GM21528 (cell line): ENCODE measurements around the gene PMP22.
"Not testable (repeated sequence)": the region's sequence is repeated elsewhere in the genome, so short reads cannot be mapped to it uniquely, and the experiment has no call there.

Source experiments
- ATAC-seq: cut with Tn5 transposase; IDR thresholded peaks from one replicate; pipeline ENCODE4 v1.9.1; 2021; ENCODE audit warnings: mild to moderate bottlenecking, moderate library complexity; ENCODE audit not compliant: unreplicated experiment, low FRiP score

Gene PMP22

GRCh38 chr17:15220785-15221184 is 44.3 kb downstream of the PMP22 start:
- no peak for ATAC-seq

- no peak for ATAC-seq
Observed at GRCh38 chr17:15216481-15216880, 48.6 kb downstream of the PMP22 start.

- ATAC-seq: no peak
Observed at GRCh38 chr17:15213381-15214087, 51.6 kb downstream of the PMP22 start.

DNA sequence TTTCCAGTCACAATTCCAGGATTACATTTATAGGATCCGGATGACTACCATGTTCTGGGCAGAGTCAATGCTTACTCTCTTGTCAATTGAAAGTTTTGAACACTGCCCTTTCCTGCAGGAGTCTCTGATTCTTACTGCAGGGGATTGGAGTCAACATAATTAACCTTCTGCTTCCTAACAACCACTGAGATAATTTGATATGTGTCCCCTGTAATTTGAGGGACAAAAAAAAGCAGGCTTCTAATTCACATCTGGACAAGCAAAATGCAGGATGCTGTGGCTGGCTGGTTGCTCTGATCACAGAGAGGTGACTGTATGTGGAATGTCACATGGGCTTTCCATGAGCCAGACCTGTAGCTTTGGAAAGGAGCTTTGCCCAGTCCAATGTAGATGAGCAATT is 54.9 kb downstream of the PMP22 start:
- ATAC-seq: no peak

GRCh38 chr17:15203062-15203461 is 62.1 kb downstream of the PMP22 start:
- not testable (repeated sequence) for ATAC-seq

GRCh38 chr17:15200574-15200973 is 64.6 kb downstream of the PMP22 start:
- not testable (repeated sequence) for ATAC-seq

- ATAC-seq: no peak
Observed at GRCh38 chr17:15197229-15197628, 67.9 kb downstream of the PMP22 start.

- ATAC-seq: no peak
Observed at GRCh38 chr17:15194859-15195277, 70.3 kb downstream of the PMP22 start.

- ATAC-seq: no peak
Observed at GRCh38 chr17:15185625-15185991, 79.5 kb downstream of the PMP22 start.

DNA sequence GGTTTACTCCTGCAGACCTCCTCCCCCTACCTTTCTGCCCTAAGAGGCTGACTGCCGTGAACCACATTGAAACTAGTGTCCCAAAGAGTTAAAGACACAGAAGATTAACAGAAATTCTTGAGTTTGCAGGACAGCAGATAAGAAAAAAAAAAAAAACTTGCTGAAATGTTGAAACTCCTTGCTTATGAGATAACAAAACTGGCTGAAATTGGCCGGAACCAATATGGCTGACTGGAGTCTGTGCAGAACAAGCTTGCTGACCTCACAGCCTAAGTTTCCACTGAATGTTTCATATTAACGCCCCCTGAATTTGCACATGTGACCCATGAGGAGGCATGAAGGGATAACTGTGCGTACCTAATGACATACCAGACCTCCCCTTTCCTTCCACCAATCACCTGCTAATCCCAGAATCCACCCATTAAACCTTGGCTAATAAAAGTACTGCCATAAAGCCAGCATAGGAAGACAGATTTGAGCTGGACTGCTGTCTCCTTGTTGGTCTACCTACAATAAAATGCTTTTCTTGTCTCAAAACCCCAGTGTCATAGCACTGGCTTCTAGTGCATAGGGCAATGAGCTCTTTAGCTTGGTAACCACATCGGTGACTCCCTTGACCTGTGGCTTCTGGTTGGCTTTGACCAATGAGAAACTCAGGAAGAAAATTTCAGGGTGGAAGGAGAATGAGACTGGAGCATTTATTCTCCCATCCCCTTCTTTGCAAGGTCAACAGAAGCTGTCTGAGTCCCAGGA is 80.1 kb downstream of the PMP22 start:
- no peak for ATAC-seq

- ATAC-seq: no peak
Observed at GRCh38 chr17:15181816-15182215, 83.3 kb downstream of the PMP22 start.

GRCh38 chr17:15181333-15181732 is 83.8 kb downstream of the PMP22 start:
- ATAC-seq: no peak

DNA sequence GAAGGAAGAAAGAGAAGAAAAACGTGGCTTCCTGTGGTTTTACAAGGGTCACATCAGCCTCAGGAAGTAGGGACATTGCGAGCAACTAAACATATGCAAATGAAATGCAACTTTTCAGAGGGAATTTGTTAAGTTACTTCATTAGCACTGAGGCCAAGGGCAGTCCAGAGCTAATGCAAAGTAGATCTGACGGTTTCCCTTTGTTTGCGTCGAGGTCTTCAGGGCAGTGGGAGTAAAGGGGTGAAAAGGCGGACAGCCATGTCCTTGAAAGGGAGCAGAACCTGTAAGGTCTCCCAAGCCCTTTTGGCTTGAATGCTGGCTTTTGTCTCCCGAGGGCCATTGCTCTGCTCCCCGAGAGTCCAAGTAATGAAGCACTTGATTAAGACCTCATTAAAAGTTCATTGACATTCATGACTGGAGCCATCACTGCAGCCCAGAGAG is 85.0 kb downstream of the PMP22 start:
- ATAC-seq: no peak
